ENCODE measurements around the gene GZF1.
"Not testable (repeated sequence)": the region's sequence is repeated elsewhere in the genome, so short reads cannot be mapped to it uniquely, and the experiment has no call there.

The GZF1 gene

DNA sequence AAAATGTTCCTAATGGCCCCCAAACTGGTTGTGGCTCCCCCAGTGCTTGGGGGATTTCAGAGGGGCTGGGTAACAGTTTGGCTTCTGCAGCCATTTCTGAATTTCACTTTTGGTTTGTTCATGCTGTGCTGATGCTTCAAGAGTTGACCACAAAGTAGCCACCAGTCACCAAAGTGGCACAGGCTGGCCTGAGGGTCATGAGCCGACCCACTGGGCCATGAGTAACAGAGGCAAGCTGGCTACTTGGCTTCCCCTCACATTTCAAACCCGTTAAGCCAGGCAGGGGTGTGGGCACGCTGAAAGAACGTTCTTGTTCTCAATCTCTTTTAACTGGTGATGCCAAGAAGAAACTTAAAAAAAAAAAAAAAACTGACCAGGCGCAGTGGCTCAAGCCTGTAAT, 26.5 kb upstream of the GZF1 start:
- no peaks in the 10 kb centered on the region for H3K36me3 Mint-ChIP-seq
- peaks cover 2% of the 10 kb centered on the region for H3K27me3 Mint-ChIP-seq
- H3K4me1 Mint-ChIP-seq, result peaks cover 14% of the 10 kb centered on the region
- H3K4me3 Mint-ChIP-seq, result no peak overlapping the region
- ATAC-seq (ENCODE audit: low read depth) (no peak), DNase-seq (ENCODE audit: low spot score in 2 of 2) (no peak)
- H3K27ac Mint-ChIP-seq, result no peak overlapping the region
- no peaks in the 10 kb centered on the region for H3K9me3 Mint-ChIP-seq

DNA sequence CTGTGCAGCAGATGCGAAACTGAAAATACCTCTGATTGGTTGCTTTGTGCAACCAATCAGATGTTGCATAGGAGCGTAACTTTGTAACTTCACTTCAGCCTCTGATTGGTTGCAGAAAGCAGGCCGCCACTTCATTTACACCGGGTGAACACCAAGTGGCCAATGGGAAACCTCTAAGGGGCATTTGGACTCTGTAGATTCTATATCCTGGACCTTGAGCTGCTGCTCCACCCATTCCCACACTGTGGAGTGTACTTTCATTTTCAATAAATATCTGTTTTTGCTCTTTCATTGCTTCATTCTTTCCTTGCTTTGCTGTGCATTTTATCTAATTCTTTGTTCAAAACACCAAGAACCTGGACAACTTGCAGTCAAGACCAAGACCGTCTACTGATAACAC, 25.5 kb upstream of the GZF1 start:
- Mint-ChIP-seq H3K36me3 (no peaks in the 10 kb centered on the region), H3K4me1 (peaks cover 11% of the 10 kb centered on the region), H3K4me3 (no peak overlapping the region), H3K9me3 (no peaks in the 10 kb centered on the region), H3K27me3 (peaks cover 2% of the 10 kb centered on the region), H3K27ac (no peak overlapping the region)
- DNase-seq (ENCODE audit: low spot score in 2 of 2) (no peak), ATAC-seq (ENCODE audit: low read depth) (no peak)

DNA sequence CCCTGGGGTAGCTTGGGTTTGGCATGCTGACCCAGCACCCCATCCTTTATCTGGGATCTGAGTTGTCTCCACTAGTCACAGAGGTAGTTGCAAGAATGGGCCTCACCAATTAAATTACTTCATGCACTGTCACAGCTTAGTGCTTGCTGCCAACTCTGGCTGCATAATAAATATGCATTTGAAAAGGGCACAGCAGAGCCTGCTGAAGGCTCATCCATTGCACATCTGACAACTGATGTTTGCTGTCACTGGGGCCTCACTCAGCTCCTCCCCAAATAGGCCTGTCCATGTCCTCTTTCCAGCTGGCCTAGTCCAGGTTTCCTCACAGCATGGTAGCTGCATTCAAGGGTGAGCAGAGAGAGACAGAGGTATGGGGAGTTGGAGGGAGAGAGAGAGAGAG, 24.7 kb upstream of the GZF1 start:
- no peak overlapping the region for H3K4me3 Mint-ChIP-seq
- peaks cover 2% of the 10 kb centered on the region for H3K27me3 Mint-ChIP-seq
- DNase-seq (ENCODE audit: low spot score in 2 of 2) (no peak), ATAC-seq (ENCODE audit: low read depth) (no peak)
- H3K27ac Mint-ChIP-seq, result no peak overlapping the region
- no peaks in the 10 kb centered on the region for H3K36me3 Mint-ChIP-seq
- H3K9me3 Mint-ChIP-seq, result no peaks in the 10 kb centered on the region
- peaks cover 7% of the 10 kb centered on the region for H3K4me1 Mint-ChIP-seq

DNA sequence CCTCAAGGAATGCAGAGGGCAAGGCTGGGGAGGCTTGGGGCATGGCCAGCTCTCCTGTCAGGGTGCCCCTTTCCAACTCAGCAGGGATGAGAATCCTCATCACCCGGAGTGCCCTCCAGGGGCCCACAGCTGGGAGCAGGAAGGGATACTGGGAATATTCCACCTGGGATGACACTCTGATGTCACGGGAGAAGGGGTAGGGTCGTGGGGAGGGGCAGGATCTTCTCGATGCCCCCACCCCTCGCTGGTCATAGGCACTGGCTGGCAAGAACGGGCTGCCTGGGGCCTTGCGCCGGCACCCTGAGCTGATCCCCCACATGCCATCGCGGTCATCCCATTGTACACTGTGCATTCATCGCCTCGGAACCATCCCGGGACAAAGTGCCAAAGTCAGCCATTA, 22.0 kb upstream of the GZF1 start:
- Mint-ChIP-seq H3K27ac (no peak overlapping the region), H3K4me3 (no peak overlapping the region), H3K36me3 (no peaks in the 10 kb centered on the region), H3K4me1 (no peaks in the 10 kb centered on the region), H3K27me3 (peaks cover 2% of the 10 kb centered on the region), H3K9me3 (no peaks in the 10 kb centered on the region)
- DNase-seq (ENCODE audit: low spot score in 2 of 2) (no peak), ATAC-seq (ENCODE audit: low read depth) (no peak)

DNA sequence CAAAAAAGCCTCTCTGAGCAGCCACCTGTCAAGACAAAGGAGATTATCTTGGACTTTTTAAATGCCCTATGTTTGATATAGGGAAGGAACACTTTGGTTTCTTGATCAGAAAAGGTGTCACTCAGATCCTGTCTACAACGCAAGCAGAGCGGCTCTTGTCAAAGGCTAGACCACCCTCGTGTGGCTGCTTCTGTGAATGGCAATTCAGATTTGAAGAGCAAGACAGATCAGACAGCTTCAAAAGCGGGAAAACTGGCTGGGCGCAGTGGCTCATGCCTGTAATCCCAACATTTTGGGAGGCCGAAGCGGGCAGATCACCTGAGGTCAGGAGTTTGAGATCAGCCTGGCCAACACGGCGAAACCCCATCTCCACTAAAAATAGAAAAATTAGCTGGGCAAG, 21.5 kb upstream of the GZF1 start:
- Mint-ChIP-seq H3K36me3 (no peaks in the 10 kb centered on the region), H3K9me3 (no peaks in the 10 kb centered on the region), H3K4me3 (no peak overlapping the region), H3K27me3 (peaks cover 2% of the 10 kb centered on the region), H3K27ac (no peak overlapping the region), H3K4me1 (no peaks in the 10 kb centered on the region)
- ATAC-seq (ENCODE audit: low read depth), result no peak
- no peak for DNase-seq (ENCODE audit: low spot score in 2 of 2)

DNA sequence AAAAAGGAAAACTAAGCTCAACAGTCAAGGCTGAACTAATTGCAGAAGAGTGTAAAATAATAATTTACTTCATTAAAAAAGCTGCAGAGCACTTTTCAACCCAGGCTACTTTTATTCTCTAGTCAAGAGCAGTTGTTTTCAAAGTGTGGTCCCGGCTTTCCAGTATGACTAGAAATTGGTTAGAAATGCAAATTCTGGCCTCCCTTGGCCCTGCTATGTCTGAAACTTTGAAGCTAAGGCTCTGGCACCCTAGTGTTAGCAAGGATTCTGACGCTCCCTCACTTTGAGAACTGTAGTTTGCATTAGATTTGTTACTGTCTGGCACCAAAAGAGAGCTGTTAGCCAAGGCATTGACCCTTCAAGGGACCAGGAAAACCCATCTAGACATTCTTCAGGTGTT, 20.9 kb upstream of the GZF1 start:
- no peak for DNase-seq (ENCODE audit: low spot score in 2 of 2)
- Mint-ChIP-seq H3K27me3 (peaks cover 2% of the 10 kb centered on the region), H3K4me1 (no peaks in the 10 kb centered on the region), H3K36me3 (no peaks in the 10 kb centered on the region), H3K9me3 (no peaks in the 10 kb centered on the region), H3K27ac (no peak overlapping the region), H3K4me3 (no peak overlapping the region)
- ATAC-seq (ENCODE audit: low read depth), result no peak

DNA sequence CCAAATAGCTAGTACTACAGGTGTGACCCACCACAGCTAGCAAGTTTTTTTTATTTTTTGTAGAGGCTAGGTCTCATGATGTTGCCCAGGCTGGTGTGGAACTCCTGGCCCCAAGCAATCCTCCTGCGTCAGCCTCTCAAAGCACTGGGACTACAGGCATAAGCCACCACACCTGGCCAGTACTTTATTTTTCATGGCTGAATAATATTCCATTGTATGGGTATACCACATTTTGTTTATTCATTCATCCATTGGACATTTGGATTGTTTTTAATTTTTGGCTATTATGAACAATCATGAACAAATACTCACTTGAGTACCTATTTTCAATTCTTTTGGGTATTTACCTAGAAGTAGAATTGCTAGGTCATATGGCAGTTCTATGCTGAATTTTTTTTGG, 18.4 kb upstream of the GZF1 start:
- DNase-seq (ENCODE audit: low spot score in 2 of 2) (no peak), ATAC-seq (ENCODE audit: low read depth) (no peak)
- no peak overlapping the region for H3K27ac Mint-ChIP-seq
- H3K9me3 Mint-ChIP-seq, result no peaks in the 10 kb centered on the region
- H3K36me3 Mint-ChIP-seq, result no peaks in the 10 kb centered on the region
- H3K27me3 Mint-ChIP-seq, result peaks cover 2% of the 10 kb centered on the region
- no peaks in the 10 kb centered on the region for H3K4me1 Mint-ChIP-seq
- no peak overlapping the region for H3K4me3 Mint-ChIP-seq

DNA sequence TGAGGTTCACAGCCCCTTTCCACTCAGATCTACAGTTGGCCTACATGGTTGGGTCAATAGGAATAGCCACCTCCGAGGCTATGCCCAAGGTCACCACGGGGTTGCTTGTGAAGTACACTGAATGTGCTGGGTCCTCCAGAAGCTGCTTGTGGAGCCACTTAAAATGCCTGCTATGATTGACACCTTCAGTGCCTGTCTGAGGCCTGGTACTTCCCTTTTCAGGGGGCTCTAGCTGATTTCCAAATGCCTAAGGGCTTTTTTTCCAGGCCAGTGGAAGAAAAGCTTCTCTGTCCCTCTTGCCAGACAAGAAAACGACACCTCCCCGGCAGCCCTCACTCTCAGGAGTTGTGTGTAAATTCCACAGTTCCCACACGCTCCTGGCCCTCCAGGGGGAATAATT, 17.6 kb upstream of the GZF1 start:
- Mint-ChIP-seq H3K27me3 (no peaks in the 10 kb centered on the region), H3K4me1 (peaks cover 1% of the 10 kb centered on the region), H3K36me3 (no peaks in the 10 kb centered on the region), H3K9me3 (no peaks in the 10 kb centered on the region), H3K4me3 (no peak overlapping the region), H3K27ac (no peak overlapping the region)
- DNase-seq (ENCODE audit: low spot score in 2 of 2) (no peak), ATAC-seq (ENCODE audit: low read depth) (no peak)

DNA sequence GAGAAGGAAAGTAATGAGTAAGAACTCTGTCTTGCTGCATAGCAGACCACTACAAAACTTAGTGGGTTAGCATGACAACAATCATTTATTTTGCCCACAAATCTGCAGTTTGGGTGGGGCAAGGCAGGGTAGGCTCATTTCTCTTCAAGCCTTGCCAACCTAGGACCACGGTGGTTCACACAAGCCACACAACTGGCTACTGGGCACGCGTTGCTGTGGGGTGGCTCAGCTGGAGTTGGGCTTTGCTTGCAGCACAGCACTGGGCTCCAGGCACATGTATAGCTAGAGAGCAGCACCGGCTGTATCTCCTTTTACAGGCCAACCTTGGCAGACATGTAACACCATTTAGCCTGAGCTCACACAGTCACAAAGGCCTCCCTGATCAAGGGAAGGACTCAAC, 16.0 kb upstream of the GZF1 start:
- Mint-ChIP-seq H3K36me3 (no peaks in the 10 kb centered on the region), H3K4me3 (no peak overlapping the region), H3K9me3 (no peaks in the 10 kb centered on the region), H3K27me3 (no peaks in the 10 kb centered on the region), H3K4me1 (peaks cover 5% of the 10 kb centered on the region), H3K27ac (no peak overlapping the region)
- DNase-seq (ENCODE audit: low spot score in 2 of 2) (no peak), ATAC-seq (ENCODE audit: low read depth) (no peak)

DNA sequence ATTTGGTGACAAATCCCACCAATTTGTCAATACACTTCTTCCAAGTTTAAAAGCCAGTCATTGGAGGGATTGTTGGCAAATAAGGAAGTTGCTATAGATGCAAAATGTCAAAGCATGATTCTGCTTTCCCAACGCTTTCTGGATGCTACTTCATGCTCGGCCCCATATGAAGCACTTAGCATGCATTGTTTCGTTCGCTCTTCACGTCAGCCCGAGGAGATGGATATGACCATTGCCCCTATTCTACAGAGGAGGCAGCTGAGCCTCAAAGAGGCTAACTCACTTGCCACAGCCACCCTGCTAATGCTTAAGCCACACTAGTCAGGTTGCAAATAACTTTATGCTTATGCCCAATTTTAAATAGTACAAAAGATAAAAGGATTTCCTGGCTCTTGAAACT, 14.2 kb upstream of the GZF1 start:
- Mint-ChIP-seq H3K27me3 (no peaks in the 10 kb centered on the region), H3K9me3 (no peaks in the 10 kb centered on the region), H3K36me3 (no peaks in the 10 kb centered on the region), H3K4me3 (no peak overlapping the region), H3K4me1 (peaks cover 10% of the 10 kb centered on the region), H3K27ac (peak overlapping the region; percentile 28)
- DNase-seq (ENCODE audit: low spot score in 2 of 2) (no peak), ATAC-seq (ENCODE audit: low read depth) (no peak)

DNA sequence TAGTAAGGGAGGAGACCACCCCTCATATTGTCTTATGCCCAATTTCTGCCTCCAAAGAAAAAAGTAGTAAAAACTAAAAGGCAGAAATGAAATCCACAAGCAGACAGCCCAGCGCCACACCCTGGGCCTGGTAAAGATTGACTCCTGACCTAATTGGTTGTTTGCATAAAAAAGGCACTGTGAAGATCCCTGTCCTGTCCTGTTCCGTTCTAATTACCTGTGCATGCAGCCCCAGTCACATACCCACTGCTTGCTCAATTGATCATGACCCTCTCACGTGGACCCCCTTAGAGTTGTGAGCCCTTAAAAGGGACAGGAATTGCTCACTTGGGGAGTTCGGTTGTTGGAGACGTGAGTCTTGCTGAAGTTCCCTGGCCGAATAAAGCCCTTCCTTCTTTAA, 13.5 kb upstream of the GZF1 start:
- Mint-ChIP-seq H3K27ac (peak overlapping the region; percentile 28), H3K4me1 (peaks cover 12% of the 10 kb centered on the region)
- H3K27me3 Mint-ChIP-seq; ATAC-seq (ENCODE audit: low read depth); H3K9me3 Mint-ChIP-seq; H3K36me3 Mint-ChIP-seq; DNase-seq (ENCODE audit: low spot score in 2 of 2); H3K4me3 Mint-ChIP-seq: not testable (repeated sequence)

DNA sequence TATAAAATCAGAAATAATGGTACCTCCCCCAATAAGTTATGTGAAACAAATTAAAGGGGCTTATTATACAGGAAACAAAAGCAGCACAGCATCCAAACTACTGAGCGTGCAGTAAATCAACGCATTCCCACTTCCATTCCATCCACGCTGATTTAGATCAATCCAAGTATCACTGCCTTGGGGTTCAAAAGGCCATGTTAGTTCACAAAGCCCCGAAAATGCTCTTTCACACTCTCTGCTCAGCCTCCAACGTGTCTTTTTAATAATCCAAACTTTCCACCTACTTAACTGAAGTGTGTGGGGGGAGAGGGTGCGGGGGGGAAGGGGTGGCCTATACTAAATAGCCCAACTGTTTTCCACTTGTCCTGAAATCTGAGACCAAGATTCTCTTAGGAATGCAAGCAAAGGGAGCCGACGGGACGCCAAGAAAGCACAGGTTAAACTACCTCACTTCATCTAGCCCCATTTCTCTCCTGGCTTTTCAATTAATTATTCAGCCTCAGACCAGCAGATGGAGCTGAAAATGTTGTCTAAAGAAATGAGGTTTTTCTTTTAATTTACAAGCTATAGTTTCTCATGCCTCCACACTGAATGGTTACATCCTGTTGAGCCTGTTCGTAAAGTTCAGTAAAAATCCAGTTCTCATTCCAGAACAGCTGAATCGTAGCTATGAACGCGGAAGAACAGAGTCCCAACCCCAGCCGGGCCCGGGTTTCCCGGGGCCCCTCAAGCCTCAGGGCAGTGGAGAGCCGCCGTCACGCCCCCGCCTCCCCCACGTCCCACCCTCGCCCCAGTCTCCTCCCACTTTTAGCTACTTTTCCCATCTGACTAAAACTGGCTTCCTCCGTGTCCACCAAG, 12.4 kb upstream of the GZF1 start:
- DNase-seq (ENCODE audit: low spot score in 2 of 2) (peak in 1 of 2 donors; percentile 68), ATAC-seq (ENCODE audit: low read depth) (peak; percentile 49)
- H3K27ac Mint-ChIP-seq, result peak overlapping the region; percentile 99
- peak overlapping the region; percentile 98 for H3K4me3 Mint-ChIP-seq
- H3K36me3 Mint-ChIP-seq, result no peaks in the 10 kb centered on the region
- H3K4me1 Mint-ChIP-seq, result peaks cover 12% of the 10 kb centered on the region
- H3K9me3 Mint-ChIP-seq, result no peaks in the 10 kb centered on the region
- no peaks in the 10 kb centered on the region for H3K27me3 Mint-ChIP-seq

DNA sequence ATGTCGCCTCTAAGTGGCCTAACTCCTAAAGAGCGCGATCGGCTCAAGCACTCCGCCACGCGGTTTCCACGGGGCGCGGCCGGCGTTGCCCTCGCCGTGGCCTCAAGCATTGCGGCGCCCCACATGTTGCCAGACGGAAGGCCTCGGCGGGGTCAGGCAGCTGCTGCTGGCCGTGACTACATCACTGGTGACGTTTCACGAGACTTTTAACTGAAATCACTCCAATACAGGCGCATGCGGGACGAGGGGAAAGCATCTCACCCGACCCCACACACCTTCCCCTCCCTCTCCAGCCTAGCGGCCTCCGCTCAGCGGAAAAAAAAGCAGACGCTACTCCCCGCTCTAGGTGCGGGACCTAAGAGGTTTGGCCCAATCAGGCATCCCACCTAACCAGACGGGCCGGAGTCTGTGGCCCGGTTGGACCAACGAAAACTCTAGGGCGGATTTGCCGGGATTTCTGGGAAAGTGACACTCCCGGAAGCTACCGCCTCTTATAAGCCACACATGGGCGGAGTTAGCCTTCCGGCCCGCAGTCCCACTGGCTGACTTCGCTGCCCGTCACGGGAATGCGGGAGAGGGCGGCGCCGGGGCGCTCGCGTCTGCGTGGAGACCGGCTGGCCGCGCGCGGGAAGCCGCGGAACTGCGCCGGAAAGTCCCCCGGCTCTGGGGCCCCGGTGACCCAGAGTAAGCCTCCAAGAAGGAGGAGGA, 11.6 kb upstream of the GZF1 start, which contains the start of gene NXT1:
Gene NXT1 (plus strand): TSS at position 596 of the 708 bp plus-strand sequence. CDS start 3,251 bp downstream, outside the sequence.
- ATAC-seq (ENCODE audit: low read depth), result peak; percentile 81
- Mint-ChIP-seq H3K27ac (peak within 1 kb of the TSS; percentile 99), H3K27me3 (no peaks in the 10 kb centered on the region), H3K36me3 (no peaks in the 10 kb centered on the region), H3K4me3 (peak within 1 kb of the TSS; percentile 98), H3K9me3 (no peaks in the 10 kb centered on the region), H3K4me1 (peaks cover 12% of the 10 kb centered on the region)
- peak; percentile 96 to 98 for DNase-seq (ENCODE audit: low spot score in 2 of 2)

DNA sequence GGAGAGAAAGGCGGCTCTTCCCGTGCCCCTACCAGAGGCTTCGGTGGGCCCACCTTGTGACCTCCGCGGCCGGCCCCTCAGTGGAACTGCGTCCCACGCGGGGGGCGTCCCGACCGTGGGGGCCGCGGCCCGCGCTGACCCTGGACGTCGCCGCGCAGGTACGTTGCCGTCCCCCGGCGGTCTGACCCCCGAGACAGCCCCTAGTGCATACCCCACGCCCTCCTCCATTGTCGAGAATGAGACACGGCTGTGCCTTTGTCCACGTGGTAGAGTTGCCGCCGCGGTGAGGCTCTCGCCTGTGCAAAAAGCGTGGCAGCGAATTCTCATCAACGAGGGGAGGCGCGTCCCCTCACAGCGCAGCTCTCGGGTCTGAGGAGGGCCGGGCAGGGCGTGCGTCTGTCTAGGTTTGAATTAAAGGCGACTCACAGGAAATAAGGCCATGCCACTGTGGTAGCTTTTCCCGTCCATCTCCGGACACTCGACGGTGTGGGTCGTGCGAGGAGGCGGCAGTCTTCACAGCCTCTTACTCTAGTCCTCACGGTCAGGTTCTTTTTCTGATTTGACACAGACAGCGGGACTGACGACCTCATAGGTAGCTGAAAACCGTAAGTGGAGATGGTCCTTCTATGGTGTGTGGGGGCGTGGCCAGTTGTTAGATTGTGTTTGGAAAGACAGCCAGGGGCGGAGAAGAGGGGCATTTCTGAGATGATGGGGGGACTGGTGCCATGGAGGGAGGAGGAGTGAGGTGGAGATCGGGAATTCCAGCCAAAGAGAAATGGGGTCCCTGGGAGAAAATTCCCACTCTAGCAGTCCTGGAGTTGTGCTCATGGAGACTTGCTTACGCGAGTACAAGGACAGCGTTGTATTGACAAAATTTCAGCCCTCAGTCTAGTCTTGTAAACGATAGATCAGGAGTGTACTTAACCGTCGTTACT, 10.8 kb upstream of the GZF1 start:
- Mint-ChIP-seq H3K9me3 (no peaks in the 10 kb centered on the region), H3K36me3 (no peaks in the 10 kb centered on the region), H3K27ac (peak overlapping the region; percentile 99), H3K27me3 (no peaks in the 10 kb centered on the region), H3K4me3 (peak overlapping the region; percentile 98), H3K4me1 (peaks cover 12% of the 10 kb centered on the region)
- DNase-seq (ENCODE audit: low spot score in 2 of 2) (peak in 1 of 2 donors; percentile 52), ATAC-seq (ENCODE audit: low read depth) (peak; percentile 36)

Measured in memory B cell (primary cell).